Loucy (cell line): ENCODE data around the gene TMEM51.

Source experiments
- H2AFZ ChIP-seq: fragments of 200-600 bp; sonication (generic); 2 replicates; pipeline ENCODE4 v1.6.0; 2016; ENCODE audit warnings: antibody characterized with exemption, mild to moderate bottlenecking, low read length, moderate library complexity
- H3F3A ChIP-seq: fragments of 200-600 bp; 2 replicates; pipeline ENCODE4 v1.6.0; 2016; ENCODE audit warnings: antibody characterized with exemption, low read depth, mild to moderate bottlenecking
- H3K27me3 ChIP-seq: fragments of 200-600 bp; sonication (generic); 2 replicates; pipeline ENCODE4 v1.6.1; 2014; ENCODE audit warnings: low read length, mild to moderate bottlenecking; ENCODE audit not compliant: insufficient read depth, poor library complexity, severe bottlenecking
- H3K36me3 ChIP-seq: fragments of 200-600 bp; sonication (generic); 2 replicates; pipeline ENCODE4 v1.6.1; 2016; ENCODE audit warnings: low read length; ENCODE audit not compliant: insufficient read depth
- H3K4me1 ChIP-seq: fragments of 200-600 bp; sonication (generic); 2 replicates; pipeline ENCODE4 v1.5.1; 2014; ENCODE audit warnings: low read length, mild to moderate bottlenecking; ENCODE audit not compliant: insufficient read depth, poor library complexity, severe bottlenecking
- H3K4me2 ChIP-seq: fragments of 200-600 bp; sonication (generic); 2 replicates; pipeline ENCODE4 v1.6.0; 2014; ENCODE audit warnings: antibody characterized with exemption, low read length, low read depth, mild to moderate bottlenecking; ENCODE audit not compliant: poor library complexity, severe bottlenecking
- H3K4me3 ChIP-seq: fragments of 200-600 bp; sonication (generic); 2 replicates; pipeline ENCODE4 v1.5.1; 2014; ENCODE audit warnings: low read length, mild to moderate bottlenecking, mixed read lengths; ENCODE audit not compliant: poor library complexity, severe bottlenecking
- H3K79me2 ChIP-seq: fragments of 200-600 bp; sonication (generic); 2 replicates; pipeline ENCODE4 v1.6.1; 2014; ENCODE audit warnings: low read length; ENCODE audit not compliant: insufficient read depth
- H3K9ac ChIP-seq: fragments of 200-600 bp; sonication (generic); 2 replicates; pipeline ENCODE4 v1.6.0; 2014; ENCODE audit warnings: mild to moderate bottlenecking, low read depth, low read length, moderate library complexity; ENCODE audit not compliant: poor library complexity, severe bottlenecking
- H3K9me2 ChIP-seq: fragments of 200-600 bp; sonication (generic); replicated peaks from 2 replicates; pipeline ENCODE4 v1.6.1; 2016; ENCODE audit warnings: low read depth, low read length, mixed read lengths
- H3K9me3 ChIP-seq: fragments of 200-600 bp; sonication (generic); 2 replicates; pipeline ENCODE4 v1.6.1; 2014; ENCODE audit warnings: mild to moderate bottlenecking, antibody characterized with exemption, low read length, low read depth; ENCODE audit not compliant: insufficient read depth
- H4K20me1 ChIP-seq: fragments of 200-600 bp; sonication (generic); 2 replicates; pipeline ENCODE4 v1.6.0; 2014; ENCODE audit warnings: antibody characterized with exemption, low read length, mild to moderate bottlenecking; ENCODE audit not compliant: insufficient read depth, poor library complexity, severe bottlenecking
- CTCF ChIP-seq: fragments of 200-600 bp; sonication (generic); conservative IDR thresholded peaks from 2 replicates; pipeline ENCODE4 v1.5.1; 2014; ENCODE audit warnings: mild to moderate bottlenecking, antibody characterized with exemption, low read length
- EZH2phosphoT487 ChIP-seq: fragments of 200-600 bp; IDR thresholded peaks from 2 replicates; pipeline ENCODE4 v1.6.1; 2018; ENCODE audit warnings: antibody characterized with exemption, mild to moderate bottlenecking, moderate library complexity, borderline replicate concordance

TMEM51 gene

GRCh38 chr1:15146142-15146680 is 7.3 kb upstream of the TMEM51 start:
- Histone ChIP-seq H3K36me3 (no peaks in the 10 kb centered on the region), H3K79me2 (no peaks in the 10 kb centered on the region), H4K20me1 (no peaks in the 10 kb centered on the region), H3K27me3 (no peaks in the 10 kb centered on the region), H3F3A (no peaks in the 10 kb centered on the region), H3K9me3 (no peaks in the 10 kb centered on the region), H3K4me2 (no peak overlapping the region), H3K9ac (no peak overlapping the region), H2AFZ (no peak overlapping the region), H3K9me2 (no peaks in the 10 kb centered on the region), H3K4me1 (peaks cover 5% of the 10 kb centered on the region), H3K4me3 (no peak overlapping the region)
- TF ChIP-seq CTCF, result no peak
- TF ChIP-seq EZH2phosphoT487, result no peak

- Histone ChIP-seq H3K9me2 (no peaks in the 10 kb centered on the region), H3K4me3 (no peak overlapping the region), H4K20me1 (no peaks in the 10 kb centered on the region), H3K36me3 (no peaks in the 10 kb centered on the region), H2AFZ (no peak overlapping the region), H3K9me3 (no peaks in the 10 kb centered on the region), H3K27me3 (no peaks in the 10 kb centered on the region), H3F3A (no peaks in the 10 kb centered on the region), H3K9ac (no peak overlapping the region), H3K79me2 (no peaks in the 10 kb centered on the region), H3K4me1 (peaks cover under 1% of the 10 kb centered on the region), H3K4me2 (no peak overlapping the region)
- no peak for TF ChIP-seq CTCF
- no peak for TF ChIP-seq EZH2phosphoT487
Observed at GRCh38 chr1:15146971-15147376, 6.6 kb upstream of the TMEM51 start.

- Histone ChIP-seq H3K27me3 (peaks cover 6% of the 10 kb centered on the region), H3K4me2 (no peak overlapping the region)
Observed at GRCh38 chr1:15148004-15148403, 5.5 kb upstream of the TMEM51 start.

More at GRCh38 chr1:15148004-15148403, 5.5 kb upstream of the TMEM51 start:
- Histone ChIP-seq H3K36me3 (no peaks in the 10 kb centered on the region), H4K20me1 (no peaks in the 10 kb centered on the region), H2AFZ (no peak overlapping the region), H3K4me3 (no peak overlapping the region), H3K4me1 (no peaks in the 10 kb centered on the region), H3F3A (no peaks in the 10 kb centered on the region), H3K9ac (no peak overlapping the region), H3K9me2 (no peaks in the 10 kb centered on the region), H3K9me3 (no peaks in the 10 kb centered on the region), H3K79me2 (no peaks in the 10 kb centered on the region)
- TF ChIP-seq CTCF (no peak), EZH2phosphoT487 (no peak)
